ENCODE measurements around the gene CRCP.
"Not testable (repeated sequence)": the region's sequence is repeated elsewhere in the genome, so short reads cannot be mapped to it uniquely, and the experiment has no call there.

The CRCP gene

DNA sequence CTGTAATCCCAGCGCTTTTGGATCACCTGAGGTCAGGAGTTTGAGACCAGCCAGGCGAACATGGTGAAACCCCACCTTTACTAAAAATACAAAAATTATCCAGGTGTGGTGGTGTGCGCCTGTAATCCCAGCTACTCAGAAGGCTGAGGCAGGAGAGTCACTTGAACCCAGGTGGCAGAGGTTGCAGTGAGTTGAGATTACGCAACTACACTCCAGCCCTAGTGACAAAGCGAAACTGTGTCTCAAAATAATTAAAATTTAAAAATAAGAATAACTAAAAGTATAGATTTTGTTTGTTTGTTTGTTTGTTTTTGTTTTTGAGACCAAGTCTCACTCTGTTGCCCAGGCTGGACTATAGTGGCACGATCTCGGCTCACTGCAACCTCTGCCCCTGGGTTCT is 41.4 kb downstream of the CRCP start:
- not testable (repeated sequence) for DNase-seq (ENCODE audit: low read depth)

DNA sequence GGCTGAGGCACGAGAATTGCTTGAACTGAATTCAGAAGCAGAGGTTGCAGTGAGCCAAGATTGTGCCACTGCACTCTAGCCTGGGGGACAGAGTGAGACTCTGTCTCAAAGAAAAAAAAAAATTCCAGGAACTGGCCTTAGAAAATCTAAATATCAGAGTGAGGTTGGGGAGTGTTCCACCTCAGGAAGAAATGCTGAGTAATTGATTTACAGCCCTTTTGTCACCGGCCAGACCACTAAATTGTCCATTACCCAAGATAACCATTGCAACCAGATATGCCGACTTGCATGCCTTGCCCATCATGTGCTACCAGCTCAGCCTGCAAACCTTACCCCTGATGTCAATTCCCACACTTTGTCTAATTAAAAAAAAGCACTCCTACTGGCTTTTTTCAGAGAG is 42.4 kb downstream of the CRCP start:
- DNase-seq (ENCODE audit: low read depth): no peak

DNA sequence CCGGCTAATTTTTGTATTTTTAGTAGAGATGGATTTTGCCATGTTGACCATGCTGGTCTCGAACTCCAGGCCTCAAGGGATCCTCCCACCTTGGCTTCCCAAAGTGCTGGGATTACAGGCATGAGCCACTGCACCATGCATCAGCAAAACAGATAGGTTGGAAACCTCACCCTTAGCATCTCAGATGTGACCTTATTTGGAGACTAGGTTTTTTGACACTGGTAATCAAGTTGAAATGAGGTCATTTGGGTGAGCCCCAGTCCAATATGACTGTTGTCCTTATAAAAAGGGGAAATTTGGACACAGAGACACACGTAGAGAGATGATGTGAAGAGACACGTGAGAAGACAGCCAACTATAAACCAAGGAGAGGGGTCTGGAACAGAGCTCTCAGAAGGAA is 48.0 kb downstream of the CRCP start:
- no peak for DNase-seq (ENCODE audit: low read depth)

DNA sequence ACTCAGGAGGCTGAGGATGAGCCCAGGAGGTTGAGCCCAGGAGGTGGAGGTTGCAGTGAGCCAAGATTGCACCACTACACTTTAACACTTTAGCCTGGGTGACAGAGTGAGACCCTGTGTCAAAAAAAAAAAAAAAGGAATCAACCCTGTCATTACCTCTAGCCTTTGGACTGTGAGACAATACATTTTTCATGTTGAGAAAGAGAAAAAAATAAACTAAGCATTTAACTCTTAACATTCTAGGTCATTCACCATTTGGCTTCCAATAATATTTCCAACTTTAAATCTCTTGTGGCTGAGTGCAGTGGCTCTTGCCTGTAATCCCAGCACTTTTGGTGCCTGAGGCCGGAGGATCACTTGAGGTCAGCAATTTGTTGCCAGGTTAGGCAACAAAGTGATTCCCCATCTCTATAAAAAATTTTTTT is 48.6 kb downstream of the CRCP start:
- no peak for DNase-seq (ENCODE audit: low read depth)

DNA sequence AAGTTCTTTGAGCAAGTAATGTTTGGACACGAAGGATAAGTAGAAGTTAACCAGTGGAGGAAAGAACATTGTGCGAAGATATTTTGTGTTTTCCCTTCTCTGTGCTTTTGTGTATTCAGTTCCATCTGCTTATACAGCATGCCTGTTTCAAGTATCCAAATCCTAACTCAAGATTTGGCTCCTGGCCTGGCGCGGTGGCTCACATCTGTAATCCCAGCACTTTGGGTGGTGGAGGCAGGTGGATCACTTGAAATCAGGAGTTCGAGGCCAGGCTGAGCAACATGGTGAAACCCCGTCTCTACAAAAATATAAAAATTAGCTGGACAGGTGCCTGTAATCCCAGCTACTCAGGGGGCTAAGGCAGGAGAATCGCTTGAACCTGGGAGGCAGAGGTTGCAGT is 49.7 kb downstream of the CRCP start:
- no peak for DNase-seq (ENCODE audit: low read depth)

DNA sequence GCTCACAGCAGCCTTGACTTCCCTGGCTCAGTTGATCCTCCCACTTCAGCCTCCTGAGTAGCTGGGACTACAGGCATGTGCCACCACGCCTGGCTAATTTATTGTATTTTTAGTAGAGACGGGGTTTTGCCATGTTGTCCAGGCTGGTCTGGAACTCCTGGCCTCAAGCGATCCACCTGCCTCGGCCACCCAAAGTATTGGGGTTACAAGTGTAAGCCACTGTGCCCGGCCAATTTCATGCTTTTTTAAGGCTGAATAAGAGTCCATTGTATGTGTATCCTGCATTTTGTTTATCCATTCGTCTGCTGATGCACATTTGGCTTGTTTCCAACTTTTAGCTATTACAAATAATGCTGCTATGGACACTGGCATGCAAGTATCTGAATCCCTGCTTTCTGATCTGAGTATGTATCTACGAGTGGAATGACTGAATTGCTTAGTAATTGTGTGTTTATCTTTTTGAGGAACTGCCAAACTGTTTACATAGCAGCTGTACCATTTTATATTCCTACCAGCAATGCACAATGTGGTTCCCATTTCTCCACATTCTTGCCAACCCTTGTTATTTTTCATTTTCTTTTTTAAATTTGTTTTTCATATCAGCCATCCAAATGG is 53.2 kb downstream of the CRCP start:
- no peak for DNase-seq (ENCODE audit: low read depth)

DNA sequence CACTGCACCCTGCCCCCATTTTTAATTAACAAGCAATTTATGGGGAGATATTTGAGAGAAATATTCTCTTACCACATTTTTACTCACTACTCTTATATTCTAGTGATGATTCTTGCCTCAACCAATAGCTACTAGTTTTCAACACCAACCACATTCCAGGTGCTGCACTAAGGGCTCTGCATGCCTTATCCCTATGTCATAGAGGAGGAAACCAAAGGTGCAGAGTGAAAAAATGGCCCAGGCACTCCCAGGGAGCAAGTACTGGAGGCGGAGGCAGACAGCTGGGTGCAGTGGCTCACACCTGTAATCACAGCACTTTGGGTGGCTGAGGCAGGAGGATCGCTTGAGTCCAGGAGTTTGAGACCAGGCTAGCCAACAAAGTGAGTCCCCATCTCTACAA is 55.0 kb downstream of the CRCP start:
- no peak for DNase-seq (ENCODE audit: low read depth)

DNA sequence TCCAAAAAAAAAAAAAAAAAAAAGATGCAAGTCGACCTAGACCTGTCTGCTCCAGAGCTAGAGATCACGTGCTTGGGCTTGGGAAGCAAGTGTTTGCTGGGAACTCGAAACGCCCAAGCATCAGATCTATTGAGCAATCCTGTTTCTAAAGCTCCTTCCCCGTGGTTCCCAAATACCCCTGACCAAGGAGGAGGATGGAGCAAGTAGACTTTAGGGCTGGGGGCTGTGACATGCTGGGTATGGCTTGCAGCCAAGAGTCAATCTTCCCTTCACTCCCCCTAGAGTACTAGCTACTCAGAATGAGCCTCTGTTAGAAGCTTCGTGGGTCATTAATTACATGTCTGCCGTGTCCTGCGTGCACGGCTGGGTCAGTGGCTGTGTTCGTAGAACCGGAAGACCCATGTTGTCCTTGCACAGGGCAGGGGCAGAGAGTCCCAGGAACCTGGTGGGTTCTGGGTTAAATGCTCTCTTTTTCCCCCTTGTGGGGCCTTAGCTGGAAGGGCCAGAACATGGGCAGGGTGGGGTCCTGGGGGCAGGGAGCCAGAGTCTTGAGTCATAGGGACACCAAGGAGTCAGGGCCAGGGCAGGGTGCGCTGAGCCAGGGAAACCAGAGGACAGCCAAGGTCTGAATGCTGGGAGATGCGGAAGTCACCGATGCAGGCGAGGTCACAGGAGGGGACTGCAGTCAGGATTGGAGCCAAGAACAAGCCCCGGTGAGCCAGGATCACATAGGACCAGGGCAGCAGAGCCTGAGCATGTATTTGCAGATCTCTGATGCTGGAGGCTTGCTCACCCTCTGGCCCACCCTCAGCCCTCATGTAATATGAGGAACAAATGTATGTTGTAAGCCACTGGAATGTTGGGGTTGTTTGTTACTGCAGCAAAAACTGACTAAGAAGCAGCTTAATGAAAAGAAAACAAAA is 55.9 kb downstream of the CRCP start:
- no peak for DNase-seq (ENCODE audit: low read depth)

DNA sequence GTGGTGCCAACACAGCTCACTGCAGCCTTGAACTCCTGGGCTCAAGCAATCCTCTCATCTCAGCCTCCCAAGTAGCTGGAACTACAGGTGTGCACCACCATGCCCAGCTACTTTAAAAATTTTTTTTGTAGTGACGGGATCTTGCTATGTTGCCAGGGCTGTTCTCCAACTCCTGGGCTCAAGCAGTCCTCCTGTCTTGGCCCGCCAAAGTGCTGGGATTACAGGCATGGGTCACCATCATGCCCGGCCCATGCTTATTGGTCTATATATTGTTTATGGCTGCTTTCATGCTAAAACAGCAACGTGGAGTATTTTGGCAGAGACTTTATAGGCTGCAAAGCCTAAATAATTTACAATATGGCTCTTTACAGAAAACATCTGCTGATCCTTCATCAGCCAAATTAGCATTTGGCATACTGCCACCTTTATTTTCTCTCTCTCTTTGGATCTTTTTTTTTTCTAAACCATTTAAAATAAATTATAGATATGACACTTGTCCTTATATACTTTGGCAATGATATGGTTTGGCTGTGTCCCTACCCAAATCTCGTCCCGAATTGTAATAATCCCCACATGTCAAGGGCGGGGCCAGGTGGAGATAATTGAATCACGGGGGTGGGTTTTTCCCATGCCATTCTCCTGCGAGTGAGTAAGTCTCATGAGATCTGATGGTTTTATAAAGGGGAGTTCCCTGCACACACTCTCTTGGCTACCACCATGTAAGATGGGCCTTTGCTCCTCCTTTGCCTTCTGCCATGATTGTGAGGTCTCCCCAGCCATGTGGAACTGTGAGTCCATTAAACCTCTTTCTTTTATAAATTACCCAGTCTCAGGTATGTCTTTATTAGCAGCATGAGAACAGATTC is 58.1 kb downstream of the CRCP start:
- DNase-seq (ENCODE audit: low read depth): not testable (repeated sequence)

DNA sequence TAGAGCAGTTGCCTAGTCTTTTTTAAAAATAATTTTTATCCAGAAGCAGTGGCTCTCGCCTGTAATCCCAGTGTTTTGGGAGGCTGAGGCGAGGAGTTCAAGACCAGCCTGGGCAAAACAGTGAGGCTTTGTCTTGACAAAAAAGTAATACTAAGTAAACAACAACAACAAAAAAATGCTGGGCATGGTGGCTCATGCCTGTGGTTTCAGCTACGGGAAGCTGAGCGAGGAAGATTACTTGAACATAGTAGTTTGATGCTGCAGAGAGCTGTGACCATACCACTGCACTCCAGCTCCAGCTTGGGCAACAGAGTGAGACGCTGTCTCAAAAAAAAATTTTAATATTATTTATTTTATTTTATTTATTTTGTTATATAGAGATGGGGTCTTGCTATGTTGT is 59.2 kb downstream of the CRCP start:
- DNase-seq (ENCODE audit: low read depth): no peak

DNA sequence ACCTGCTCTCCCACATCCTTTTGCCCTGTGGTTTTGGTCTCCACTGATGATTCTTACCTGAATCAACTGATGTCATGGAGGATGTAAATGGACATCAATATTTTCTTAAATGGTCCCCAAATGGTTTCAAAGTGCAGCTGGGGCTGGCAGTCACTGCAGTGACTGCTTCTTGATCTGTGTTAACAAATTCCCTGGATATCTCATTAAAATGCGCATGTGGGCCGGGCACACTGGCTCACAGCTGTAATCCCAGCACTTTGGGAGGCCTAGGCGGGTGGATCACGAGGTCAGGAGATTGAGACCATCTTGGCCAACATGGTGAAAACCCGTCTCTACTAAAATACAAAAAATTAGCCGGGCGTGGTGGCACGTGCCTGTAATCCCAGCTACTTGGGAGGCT is 60.4 kb downstream of the CRCP start:
- DNase-seq (ENCODE audit: low read depth): not testable (repeated sequence)

DNA sequence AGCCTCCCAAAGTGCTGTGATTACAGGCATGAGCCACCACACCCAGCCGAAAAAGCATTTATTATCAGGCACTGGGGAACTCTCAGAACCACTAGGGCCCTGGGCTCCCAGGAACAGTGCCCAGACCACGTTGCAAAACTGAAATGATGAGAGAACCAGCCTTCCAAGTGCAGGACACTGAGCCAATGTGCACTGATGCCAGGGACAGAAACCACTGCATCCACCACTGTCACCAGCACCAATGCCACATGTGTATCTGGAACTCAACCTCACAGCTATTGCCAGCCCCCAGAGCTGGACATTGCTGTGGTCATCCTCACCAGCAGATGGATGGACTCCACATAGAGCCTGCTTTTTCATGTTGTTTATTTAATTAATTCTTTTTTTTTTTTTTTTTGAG is 62.3 kb downstream of the CRCP start:
- no peak for DNase-seq (ENCODE audit: low read depth)

DNA sequence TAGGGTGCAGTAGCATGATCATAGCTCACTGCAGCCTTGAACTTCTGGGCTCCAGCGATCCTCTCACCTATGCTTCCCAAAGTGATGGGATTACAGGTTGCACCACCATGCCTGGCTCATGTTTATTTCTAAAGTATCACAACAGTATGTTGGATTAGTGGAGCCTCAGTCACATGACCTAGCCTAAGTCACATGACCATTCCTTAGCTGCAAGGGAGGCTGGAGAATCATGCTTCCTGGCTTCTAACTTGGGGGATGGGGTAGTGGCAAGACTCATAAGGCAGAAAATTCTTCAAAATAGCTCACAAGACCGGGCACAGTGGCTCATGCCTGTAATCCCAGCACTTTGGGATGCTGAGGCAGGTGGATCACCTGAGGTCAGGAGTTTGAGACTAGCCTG is 63.6 kb downstream of the CRCP start:
- DNase-seq (ENCODE audit: low read depth): no peak

DNA sequence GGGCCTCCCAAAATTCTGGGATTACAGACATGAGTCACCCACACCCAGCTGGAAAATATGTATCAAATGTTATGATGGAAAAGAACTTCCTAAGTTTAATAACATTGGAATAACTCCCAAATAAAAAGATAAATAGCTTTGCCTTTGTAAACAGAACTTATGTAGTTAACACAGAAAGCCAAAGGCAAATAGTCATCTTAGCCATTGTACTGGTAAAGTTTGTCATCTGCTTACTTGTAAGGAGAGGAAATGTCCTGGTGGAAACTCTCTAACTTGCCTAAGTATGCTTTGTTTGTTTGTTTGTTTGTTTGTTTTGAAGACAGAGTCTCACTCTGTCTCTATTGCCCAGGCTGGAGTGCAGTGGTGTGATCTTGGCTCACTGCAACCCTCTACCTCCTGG is 66.7 kb downstream of the CRCP start:
- DNase-seq (ENCODE audit: low read depth): no peak

DNA sequence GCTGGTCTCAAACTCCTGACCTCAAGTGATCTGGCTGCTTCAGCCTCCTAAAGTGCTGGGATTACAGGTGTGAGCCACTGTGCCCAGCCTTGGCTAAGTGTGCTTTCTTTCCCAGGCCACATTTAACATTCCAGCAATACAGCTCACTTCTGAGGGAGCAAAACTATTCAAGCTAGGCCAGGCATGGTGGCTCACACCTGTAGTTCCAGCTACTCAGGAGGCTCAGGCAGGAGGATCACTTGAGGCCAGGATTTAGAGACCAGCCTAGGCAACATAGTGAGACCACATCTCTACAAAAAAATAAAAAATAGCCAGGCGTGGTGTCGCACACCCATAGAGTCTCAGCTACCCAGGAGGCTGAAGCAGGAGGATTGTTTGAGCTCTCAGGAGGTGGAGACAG is 67.2 kb downstream of the CRCP start:
- DNase-seq (ENCODE audit: low read depth): no peak

DNA sequence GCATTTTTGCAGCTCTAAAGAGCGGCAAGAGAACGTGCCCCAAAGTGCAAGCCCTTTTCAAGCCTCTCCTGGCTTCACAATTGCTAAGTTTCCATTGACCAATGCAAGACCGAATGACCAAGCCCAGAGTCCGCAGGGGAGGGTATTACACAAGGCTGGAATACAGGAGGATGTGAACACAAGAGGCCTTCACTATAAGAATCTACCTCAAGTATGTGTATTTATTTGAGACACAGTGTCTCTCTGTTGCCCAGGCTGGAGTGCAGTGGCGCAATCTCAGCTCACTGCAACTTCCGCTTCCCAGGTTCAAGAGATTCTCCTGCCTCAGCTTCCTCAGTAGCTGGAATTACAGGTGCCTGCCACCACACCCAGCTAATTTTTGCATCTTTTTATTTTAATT is 68.3 kb downstream of the CRCP start:
- no peak for DNase-seq (ENCODE audit: low read depth)

DNA sequence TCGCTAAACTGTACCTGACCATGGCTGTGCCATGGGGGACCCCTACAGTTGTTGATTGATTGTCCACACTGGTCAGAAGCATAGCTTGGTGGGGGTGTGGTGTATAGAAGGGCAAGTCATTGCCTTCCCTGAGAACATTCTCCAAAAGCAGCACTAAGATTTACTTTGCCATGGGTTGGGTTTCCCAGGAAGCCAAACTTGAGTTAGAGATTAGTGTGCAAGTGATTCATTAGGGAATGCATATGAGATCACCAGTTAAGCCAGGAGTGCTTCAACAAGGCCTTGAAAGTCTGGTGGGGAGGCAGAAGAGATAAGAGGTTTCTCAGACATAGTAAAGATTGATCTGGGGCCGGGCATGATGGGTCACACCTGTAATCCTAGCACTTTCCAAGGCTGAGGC is 69.1 kb downstream of the CRCP start:
- no peak for DNase-seq (ENCODE audit: low read depth)

DNA sequence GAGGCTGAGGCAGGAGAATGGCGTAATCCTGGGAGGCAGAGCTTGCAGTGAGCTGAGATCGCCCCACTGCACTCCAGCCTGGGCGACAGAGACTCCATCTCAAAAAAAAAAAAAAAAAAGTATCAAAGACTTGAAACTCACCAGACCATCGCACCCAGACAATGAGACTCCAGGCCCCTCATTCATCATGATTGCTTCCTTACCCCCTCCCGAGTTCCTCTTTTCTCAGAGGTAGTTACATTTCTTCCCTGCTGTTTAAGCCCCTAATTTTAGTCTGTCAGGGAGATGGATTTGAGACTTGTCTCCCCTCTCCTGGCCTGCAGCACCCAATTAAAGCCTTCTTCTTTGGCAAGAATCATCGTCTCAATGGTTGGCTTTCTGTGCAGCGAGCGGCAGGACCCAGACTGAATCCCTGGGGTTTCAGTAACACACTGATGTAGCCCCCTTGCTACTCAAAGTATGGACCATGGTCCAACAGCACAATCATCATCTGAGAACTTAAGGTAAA is 71.1 kb downstream of the CRCP start:
- DNase-seq (ENCODE audit: low read depth): no peak

DNA sequence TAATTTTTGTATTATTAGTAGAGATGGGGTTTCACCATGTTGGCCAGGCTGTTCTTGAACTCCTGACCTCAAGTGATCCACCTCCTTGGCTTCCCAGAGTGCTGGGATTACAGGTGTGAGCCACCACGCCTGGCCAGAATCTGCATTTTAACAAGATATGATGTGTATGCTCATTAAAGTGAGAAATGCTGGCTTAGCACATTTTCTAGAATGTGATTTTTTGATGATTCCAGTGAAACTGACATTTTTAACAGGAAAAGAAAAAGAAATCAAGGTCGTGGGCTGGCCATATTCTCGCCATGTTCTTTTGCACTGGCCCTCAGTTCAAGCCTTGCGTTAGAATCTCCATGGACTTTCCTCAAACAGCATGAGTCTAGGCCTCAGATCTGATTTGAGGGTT is 72.3 kb downstream of the CRCP start:
- no peak for DNase-seq (ENCODE audit: low read depth)

DNA sequence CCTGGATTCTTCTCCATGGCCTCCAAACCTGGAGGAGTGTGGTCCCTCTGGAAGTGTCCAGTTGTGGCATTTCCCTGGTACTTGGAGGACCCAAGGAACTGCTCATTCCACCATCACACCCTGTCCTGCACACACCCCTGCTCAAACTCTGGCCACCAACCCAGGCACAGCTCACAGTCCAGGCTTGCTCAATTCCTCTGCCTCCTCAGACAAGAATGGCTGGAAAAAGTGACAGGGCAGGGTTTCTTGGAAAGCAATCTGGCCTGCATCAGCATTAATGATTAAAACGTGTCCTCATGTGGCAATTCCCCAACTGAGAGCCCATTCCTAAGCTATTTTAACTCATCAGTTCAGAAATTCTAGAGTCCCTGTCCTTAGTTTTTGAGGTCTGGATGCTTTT is 73.3 kb downstream of the CRCP start:
- no peak for DNase-seq (ENCODE audit: low read depth)

DNA sequence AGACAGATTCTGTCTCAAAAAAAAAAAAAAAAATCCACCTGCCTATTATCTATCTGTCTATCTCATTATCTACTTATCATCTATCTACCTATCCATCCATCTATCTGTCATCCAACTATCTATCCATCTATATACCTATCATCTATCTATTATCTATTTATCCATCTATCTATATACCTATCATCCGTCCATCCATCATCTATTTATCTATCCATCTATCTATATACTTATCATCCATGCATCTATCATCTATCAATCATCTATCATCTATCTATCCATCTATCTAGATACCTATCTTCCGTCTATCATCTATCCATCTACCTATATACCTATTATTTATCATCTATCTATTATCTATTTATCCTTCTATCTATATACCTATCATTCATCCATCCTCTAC is 74.0 kb downstream of the CRCP start:
- no peak for DNase-seq (ENCODE audit: low read depth)

DNA sequence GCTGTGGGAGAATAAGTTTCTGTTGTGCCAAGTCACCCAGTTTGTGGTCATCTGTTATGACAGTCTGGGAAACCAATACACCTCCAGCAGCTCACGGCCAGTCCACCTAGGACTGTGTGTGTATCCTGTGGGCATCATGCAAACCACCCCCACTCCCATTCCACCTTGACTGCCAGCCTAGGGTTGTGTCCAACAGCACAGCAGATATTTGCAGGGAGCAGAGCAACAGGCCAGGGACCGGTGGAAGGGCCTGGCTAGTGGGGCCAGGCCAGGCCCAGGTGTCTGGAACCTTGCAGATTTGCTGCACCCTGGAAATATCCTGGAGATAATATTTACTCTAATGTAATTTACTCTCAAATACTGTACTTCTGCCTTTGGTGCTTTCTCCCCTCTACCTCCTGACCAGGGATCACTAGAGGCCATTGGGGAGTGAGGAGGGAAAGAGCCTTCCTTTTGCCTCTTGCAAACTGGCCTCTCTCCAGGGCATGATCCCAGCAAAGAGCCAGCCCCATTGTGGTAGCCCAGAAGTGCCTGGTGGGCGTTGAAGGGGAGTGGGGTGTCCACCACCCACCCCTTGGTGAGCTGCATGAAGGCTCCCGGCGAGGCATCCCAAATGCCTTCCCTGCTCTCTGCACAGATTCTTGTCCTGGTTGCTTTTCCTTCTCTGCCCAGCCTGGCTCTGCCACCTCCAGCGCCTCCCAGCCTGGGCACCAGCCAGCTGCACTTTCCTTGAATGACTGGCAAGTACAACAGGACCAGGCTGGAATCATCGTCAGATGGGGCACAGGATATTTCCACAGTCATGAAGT is 75.3 kb downstream of the CRCP start:
- no peak for DNase-seq (ENCODE audit: low read depth)
